GM19372 (cell line): ENCODE data around the gene TTLL12.

Source experiments
- ATAC-seq: cut with Tn5 transposase; IDR thresholded peaks from one replicate; pipeline ENCODE4 v1.9.1; 2021; ENCODE audit warnings: mild to moderate bottlenecking, low read depth, moderate library complexity; ENCODE audit not compliant: unreplicated experiment

TTLL12 gene

GRCh38 chr22:43216738-43217137 is 29.8 kb upstream of the TTLL12 start:
- ATAC-seq = no peak

- no peak for ATAC-seq
These were observed 27.0 kb upstream of the TTLL12 start for GRCh38 chr22:43213962-43214361.

- ATAC-seq = no peak
These were observed 26.1 kb upstream of the TTLL12 start for GRCh38 chr22:43213051-43213450.

GRCh38 chr22:43212434-43212952 is 25.6 kb upstream of the TTLL12 start:
- no peak for ATAC-seq

GRCh38 chr22:43211941-43212433 is 25.1 kb upstream of the TTLL12 start:
- no peak for ATAC-seq

- no peak for ATAC-seq
These were observed 23.9 kb upstream of the TTLL12 start for GRCh38 chr22:43210631-43211515.

GRCh38 chr22:43209971-43210370 is 23.0 kb upstream of the TTLL12 start:
- no peak for ATAC-seq

- no peak for ATAC-seq
These were observed 22.6 kb upstream of the TTLL12 start for GRCh38 chr22:43209523-43209890.

- no peak for ATAC-seq
These were observed 22.0 kb upstream of the TTLL12 start for GRCh38 chr22:43208703-43209522.

GRCh38 chr22:43207849-43208702 is 21.1 kb upstream of the TTLL12 start:
- ATAC-seq = no peak

GRCh38 chr22:43207386-43207785 is 20.5 kb upstream of the TTLL12 start:
- no peak for ATAC-seq

GRCh38 chr22:43206509-43207161 is 19.7 kb upstream of the TTLL12 start:
- ATAC-seq = no peak

GRCh38 chr22:43205748-43206508 is 19.0 kb upstream of the TTLL12 start:
- no peak for ATAC-seq

- no peak for ATAC-seq
These were observed 18.3 kb upstream of the TTLL12 start for GRCh38 chr22:43205261-43205691.

- no peak for ATAC-seq
These were observed 16.6 kb upstream of the TTLL12 start for GRCh38 chr22:43203471-43203981.

- no peak for ATAC-seq
These were observed 15.9 kb upstream of the TTLL12 start for GRCh38 chr22:43202756-43203410.

- ATAC-seq = no peak
These were observed 15.4 kb upstream of the TTLL12 start for GRCh38 chr22:43202326-43202725.

- ATAC-seq = no peak
These were observed 14.7 kb upstream of the TTLL12 start for GRCh38 chr22:43201486-43202219.
